AG09309 (cell line): ENCODE measurements around the gene RBM44.
"Not testable (repeated sequence)": the region's sequence is repeated elsewhere in the genome, so short reads cannot be mapped to it uniquely, and the experiment has no call there.

ENCODE experiments used
- DNase-seq: peaks from one replicate; pipeline ENCODE4 v3.0.0-alpha.2; 2010; ENCODE audit warnings: low read depth
- H3K4me3 ChIP-seq: 2 replicates; pipeline ENCODE4 v1.5.1; 2011; ENCODE audit warnings: mild to moderate bottlenecking, low read depth, low read length, moderate library complexity; ENCODE audit not compliant: control insufficient read depth
- TF ChIP-seq, protein P1 (sequence below): IDR thresholded peaks from 2 replicates; pipeline ENCODE4 v1.5.1; 2011; ENCODE audit warnings: mild to moderate bottlenecking, low read depth, low read length, inconsistent platforms; ENCODE audit not compliant: insufficient read depth, control insufficient read depth; ENCODE audit errors: missing control alignments

RBM44 gene

DNA sequence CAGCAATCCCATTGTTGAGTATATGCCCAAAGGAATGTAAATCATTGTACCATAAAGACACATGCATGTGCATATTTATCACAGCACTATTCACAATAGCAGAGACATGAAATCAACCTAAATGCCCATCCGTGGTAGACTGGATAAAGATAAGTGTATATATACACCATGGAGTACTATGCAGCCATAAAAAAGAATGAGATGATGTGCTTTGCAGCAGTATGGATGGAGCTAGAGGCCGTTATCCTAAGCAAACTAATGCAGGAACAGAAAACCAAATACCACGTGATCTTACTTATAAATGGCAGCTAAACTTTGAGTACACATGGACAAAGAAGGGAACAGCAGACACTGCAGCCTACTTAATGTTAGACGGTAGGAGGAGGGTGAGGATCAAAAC lies 42.5 kb downstream of the RBM44 start:
- DNase-seq: no peak
- H3K4me3 ChIP-seq: no peak overlapping the region
- TF ChIP-seq, protein P1, sequence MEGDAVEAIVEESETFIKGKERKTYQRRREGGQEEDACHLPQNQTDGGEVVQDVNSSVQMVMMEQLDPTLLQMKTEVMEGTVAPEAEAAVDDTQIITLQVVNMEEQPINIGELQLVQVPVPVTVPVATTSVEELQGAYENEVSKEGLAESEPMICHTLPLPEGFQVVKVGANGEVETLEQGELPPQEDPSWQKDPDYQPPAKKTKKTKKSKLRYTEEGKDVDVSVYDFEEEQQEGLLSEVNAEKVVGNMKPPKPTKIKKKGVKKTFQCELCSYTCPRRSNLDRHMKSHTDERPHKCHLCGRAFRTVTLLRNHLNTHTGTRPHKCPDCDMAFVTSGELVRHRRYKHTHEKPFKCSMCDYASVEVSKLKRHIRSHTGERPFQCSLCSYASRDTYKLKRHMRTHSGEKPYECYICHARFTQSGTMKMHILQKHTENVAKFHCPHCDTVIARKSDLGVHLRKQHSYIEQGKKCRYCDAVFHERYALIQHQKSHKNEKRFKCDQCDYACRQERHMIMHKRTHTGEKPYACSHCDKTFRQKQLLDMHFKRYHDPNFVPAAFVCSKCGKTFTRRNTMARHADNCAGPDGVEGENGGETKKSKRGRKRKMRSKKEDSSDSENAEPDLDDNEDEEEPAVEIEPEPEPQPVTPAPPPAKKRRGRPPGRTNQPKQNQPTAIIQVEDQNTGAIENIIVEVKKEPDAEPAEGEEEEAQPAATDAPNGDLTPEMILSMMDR: no peak

DNA sequence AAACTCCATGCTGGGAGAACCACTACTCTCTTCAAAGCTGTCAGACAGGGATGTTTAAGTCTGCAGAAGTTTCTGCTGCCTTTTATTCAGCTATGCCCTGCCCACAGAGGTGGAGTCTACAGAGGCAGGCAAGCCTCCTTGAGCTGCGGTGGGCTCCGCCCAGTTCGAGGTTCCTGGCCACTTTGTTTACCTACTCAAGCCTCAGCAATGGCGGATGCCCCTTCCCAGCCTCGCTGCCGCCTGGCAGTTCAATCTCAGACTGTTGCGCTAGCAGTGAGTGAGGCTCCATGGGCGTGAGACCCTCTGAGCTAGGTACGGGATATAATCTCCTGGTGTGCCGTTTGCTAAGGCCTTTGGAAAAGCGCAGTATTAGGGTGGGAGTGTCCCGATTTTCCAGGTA lies 50.4 kb downstream of the RBM44 start:
- not testable (repeated sequence) for H3K4me3 ChIP-seq, DNase-seq

DNA sequence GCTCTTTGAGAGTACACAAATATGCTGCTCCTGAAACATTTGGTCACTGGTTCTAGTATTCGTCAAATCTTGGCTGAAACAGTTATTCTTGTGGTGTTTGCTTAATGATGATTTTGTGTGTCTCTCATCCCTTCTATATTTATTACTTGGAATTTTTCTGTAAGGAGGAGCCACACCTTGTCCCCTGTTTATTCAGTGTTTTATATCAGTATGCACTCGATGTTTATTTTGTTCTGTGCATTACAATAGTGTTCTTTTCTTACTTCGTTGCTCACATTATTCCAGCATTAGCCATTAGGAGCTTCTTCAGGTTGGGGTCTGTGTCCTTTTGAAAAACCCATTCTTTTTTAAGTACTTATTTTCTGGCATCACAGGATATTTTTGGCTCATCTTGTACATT lies 55.7 kb downstream of the RBM44 start:
- DNase-seq: no peak
- no peak overlapping the region for H3K4me3 ChIP-seq

DNA sequence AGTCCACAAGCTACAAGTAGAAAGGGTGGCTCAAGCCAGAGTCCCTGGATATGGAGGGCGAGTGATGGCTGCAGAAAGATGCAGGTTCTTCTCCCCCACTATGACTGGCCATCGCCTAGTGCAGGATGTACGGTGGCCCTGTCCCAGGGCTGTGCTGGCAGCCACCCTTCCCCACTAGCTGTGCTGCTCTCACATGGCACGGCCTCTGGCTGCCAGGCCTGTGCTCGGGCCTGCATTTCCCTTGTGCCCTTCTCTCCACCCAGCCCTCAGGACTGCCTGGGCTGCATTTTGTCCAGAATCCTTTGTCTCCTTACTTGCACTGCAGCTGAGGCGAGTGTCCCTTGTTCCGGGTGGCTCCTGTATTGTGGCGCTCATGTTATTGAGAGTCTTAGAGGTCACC lies 59.2 kb downstream of the RBM44 start:
- TF ChIP-seq, protein P1: no peak
- DNase-seq: no peak
- H3K4me3 ChIP-seq: no peak overlapping the region

More for the DNA sequence above, 55.7 kb downstream of the RBM44 start:
- TF ChIP-seq, protein P1: no peak

DNA sequence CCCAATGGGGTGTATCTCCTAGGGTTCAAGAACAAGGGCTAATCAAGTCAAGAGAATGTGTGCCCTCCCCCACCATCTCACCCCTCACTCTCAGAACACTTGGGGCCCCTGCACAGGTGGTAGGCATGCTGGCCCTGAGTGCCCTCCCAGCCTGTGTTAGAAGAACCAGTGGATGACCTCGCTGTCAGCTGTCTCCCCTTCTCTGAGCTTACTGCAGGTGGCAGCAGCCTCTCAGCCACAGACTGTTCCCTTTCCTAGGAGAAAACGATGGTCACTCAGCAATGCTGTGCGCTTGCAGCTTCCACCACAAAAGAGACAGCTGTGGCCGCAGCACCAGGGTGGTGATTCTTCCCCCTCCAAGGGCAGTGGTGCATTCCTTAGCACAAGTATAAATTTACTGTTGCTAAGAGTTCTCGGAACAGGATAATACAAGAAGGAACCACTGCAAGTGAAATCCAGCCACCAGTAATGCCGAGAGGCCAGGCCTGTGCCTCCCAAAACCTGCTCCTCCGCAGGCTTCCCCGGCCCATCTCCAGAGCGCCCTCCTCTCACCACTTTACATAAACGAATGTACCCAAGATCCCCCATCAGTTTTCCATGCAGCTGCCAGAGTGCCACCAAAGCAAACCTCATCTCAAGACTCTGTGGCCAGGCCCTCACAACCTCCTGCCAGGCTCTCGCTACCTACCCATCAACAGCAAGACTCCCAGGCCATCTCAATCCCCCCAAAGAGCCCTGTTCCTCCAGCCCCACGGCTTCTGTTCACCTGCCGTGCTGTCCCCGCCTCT lies 59.9 kb downstream of the RBM44 start:
- DNase-seq: peak; percentile 67
- H3K4me3 ChIP-seq: no peak overlapping the region
- TF ChIP-seq, protein P1: peak; percentile 95

DNA sequence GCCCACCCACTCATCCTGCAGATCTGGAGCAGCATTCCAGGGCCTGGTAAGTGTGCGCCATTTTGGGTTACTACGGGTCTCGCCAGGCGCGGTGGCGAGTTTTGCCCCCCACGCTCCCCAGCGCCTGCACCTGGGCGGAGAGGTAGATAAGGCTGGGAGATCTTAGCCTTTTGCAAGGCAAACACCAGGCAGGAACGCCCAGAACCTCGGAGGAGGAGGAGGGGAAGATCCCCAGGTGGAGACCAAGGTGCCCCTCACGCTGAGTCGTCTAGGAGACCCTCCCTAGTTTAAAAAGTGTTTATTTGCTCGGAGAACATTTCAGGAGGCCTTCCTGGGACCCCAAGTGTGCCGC lies 60.5 kb downstream of the RBM44 start:
- TF ChIP-seq, protein P1: no peak
- DNase-seq: no peak
- H3K4me3 ChIP-seq: peak overlapping the region; percentile 48

DNA sequence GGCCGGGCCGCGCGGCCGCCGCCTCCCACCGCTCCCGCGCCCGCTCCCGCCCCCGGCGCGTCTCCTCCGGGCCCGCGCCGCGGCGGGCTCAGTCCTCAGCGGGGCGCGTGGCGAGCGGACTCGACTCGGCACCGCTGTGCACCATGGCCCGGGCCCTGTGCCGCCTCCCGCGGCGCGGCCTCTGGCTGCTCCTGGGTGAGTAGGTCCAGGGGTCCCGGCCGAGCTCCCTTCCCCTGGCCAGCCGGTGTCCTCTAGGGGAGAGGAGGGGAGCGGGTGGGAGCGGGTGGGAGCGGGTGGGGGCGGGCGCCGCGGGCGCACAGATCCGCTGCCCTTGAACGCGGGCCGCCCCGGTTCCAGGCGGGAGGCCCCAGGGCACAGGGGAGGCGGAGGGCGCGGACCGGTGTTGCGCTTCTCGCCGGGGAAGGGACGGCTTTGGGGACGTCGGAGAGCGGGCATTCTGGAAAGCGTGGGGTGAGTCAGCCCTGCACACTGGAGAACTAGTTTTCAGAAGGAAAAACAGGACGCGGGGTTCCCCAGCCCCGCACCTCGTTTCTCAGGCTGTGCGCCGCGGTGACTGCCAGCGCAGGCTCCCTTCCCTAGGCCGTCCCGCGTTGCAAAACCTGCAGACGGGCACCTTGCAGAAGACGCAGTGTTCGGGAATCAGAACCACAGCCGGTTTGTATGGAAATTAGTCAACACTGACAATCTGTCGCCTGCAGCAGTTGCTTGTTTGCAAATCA lies 61.1 kb downstream of the RBM44 start, which contains the start of gene RAMP1:
Gene RAMP1, plus strand, starts transcription at position 91 of the 740 bp plus-strand sequence. Its CDS starts 53 bp downstream, at position 144.
- no peak for DNase-seq
- peak within 1 kb of the TSS; percentile 48 for H3K4me3 ChIP-seq
- TF ChIP-seq, protein P1: no peak
